NB4 (cell line): ENCODE results near the gene ARFGAP1.

Source experiments
- DNase-seq: peaks from one replicate; pipeline ENCODE4 v3.0.0; 2010; ENCODE audit warnings: low read depth
- H3K4me3 ChIP-seq: one replicate; pipeline ENCODE4 v1.5.1; 2011; ENCODE audit warnings: mild to moderate bottlenecking, low read depth, low read length, moderate library complexity
- CTCF ChIP-seq: IDR thresholded peaks from one replicate; pipeline ENCODE4 v1.5.1; 2012; ENCODE audit warnings: low read depth, low read length
- MYC ChIP-seq: IDR thresholded peaks from 2 replicates; pipeline ENCODE4 v1.6.1; 2011; ENCODE audit warnings: low read depth, low read length
- POLR2A ChIP-seq: IDR thresholded peaks from 2 replicates; pipeline ENCODE4 v1.6.1; 2011; ENCODE audit warnings: mild to moderate bottlenecking; ENCODE audit not compliant: insufficient read length; ENCODE audit errors: extremely low read depth
- TF ChIP-seq, protein P1 (sequence below): IDR thresholded peaks from 2 replicates; pipeline ENCODE4 v1.6.1; 2011; ENCODE audit warnings: low read depth, low read length

Gene ARFGAP1

DNA sequence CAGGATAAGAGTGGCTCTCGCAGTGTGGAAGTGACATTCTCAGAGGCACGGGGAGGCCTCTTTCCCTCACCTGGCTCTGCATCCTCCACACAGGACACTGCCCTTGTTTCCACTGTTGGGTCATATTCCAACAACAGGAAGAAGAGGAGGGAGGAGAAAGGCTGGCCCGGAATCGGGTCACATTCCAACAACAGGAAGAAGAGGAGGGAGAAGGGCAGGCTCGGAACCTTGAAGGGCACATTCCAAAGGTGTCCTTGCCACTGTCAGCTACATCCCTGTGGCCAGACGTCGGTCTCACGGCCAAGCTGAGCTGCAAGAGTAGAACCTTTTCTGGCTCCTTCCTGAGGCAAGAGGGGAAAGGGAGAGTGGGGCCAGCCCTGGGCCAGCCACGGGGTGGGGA, 63.1 kb downstream of the ARFGAP1 start:
- TF ChIP-seq POLR2A (no peak), CTCF (no peak), MYC (no peak)
- TF ChIP-seq, protein P1, sequence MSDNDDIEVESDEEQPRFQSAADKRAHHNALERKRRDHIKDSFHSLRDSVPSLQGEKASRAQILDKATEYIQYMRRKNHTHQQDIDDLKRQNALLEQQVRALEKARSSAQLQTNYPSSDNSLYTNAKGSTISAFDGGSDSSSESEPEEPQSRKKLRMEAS, result no peak
- H3K4me3 ChIP-seq, result no peak overlapping the region
- no peak for DNase-seq

DNA sequence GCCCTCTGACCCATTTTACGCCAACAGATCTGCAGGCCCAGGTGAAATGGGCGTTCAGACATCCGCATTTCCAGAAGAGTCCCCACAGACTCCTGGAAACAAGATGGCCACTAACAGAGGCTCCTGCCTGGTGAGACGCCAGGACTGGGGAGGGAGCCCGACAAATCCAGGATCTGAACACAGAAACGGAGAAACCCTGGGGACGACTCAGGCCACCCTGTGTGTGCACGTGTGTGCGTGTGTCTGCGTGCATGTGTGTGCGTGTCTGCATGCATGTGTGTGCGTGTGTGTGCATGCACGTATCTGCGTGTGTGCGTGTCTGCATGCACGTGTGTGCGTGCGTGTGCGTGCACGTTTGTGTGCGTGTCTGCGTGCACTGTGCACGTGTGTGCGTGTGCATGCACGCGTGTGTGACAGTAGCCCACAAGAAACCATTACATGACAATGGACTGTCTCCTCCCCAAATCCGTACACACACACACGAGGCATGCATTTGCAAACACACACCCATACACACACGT, 63.7 kb downstream of the ARFGAP1 start:
- H3K4me3 ChIP-seq, result no peak overlapping the region
- TF ChIP-seq, protein P1, result no peak
- TF ChIP-seq CTCF, result no peak
- TF ChIP-seq POLR2A, result no peak
- DNase-seq, result no peak

GRCh38 chr20:63337786-63338420, 65.3 kb downstream of the ARFGAP1 start:
- no peak for DNase-seq
- no peak overlapping the region for H3K4me3 ChIP-seq
- TF ChIP-seq MYC (no peak), CTCF (no peak), POLR2A (no peak)
- TF ChIP-seq, protein P1, result no peak
